GM23248 (cell line): ENCODE results near the gene RBMXL2.

Experiments used
- EZH2 ChIP-seq: fragments of 200-600 bp; sonication (generic); IDR thresholded peaks from 2 replicates; pipeline ENCODE4 v1.6.1; 2018; ENCODE audit warnings: antibody characterized with exemption, mild to moderate bottlenecking; ENCODE audit not compliant: insufficient read depth, poor library complexity, severe bottlenecking
- EZH2phosphoT487 ChIP-seq: fragments of 200-600 bp; sonication (generic); IDR thresholded peaks from 2 replicates; pipeline ENCODE4 v1.6.1; 2018; ENCODE audit warnings: antibody characterized with exemption, moderate library complexity, mild to moderate bottlenecking, low read depth; ENCODE audit not compliant: insufficient read depth

GRCh38 chr11:7057641-7058040 lies 31.2 kb upstream of the RBMXL2 start:
- no peak for TF ChIP-seq EZH2
- TF ChIP-seq EZH2phosphoT487, result no peak
